Ovary (tissue), 9 donors: ENCODE results near the gene IFIT2. TPM values are rescaled to one million over a fixed set of nuclear protein-coding genes. Genes with fewer than 3 reads are reported as not detected.
A peak's percentile ranks its signal among the peaks of the same experiment; 100 is the strongest.

Experiments used
- DNase-seq, 5 donors: peaks; one replicate each; pipeline ENCODE4 v3.0.0-alpha.2; 2019 to 2020
- H3K27ac ChIP-seq, 2 donors: fragments of 200-600 bp; one replicate each; pipeline versions ENCODE4 v1.5.1 to v1.8.0; 2019 to 2022
- H3K27me3 ChIP-seq: fragments of 200-600 bp; one replicate; pipeline ENCODE4 v1.8.0; 2022
- H3K36me3 ChIP-seq: fragments of 200-600 bp; sonication (generic); one replicate; pipeline ENCODE4 v1.5.1; 2019
- H3K4me1 ChIP-seq: one replicate; pipeline ENCODE4 v1.8.1; 2013; ENCODE audit warnings: mild to moderate bottlenecking, moderate library complexity; ENCODE audit not compliant: insufficient read depth
- H3K4me3 ChIP-seq: fragments of 200-600 bp; sonication (generic); one replicate; pipeline ENCODE4 v1.5.1; 2017
- H3K9me3 ChIP-seq, 2 donors: fragments of 200-600 bp in 1 of 2; sonication (generic) in 1 of 2; one replicate each; pipeline versions ENCODE4 v1.5.1 to v1.8.1; 2013 to 2019; ENCODE audit warnings: mild to moderate bottlenecking in 1 of 2, moderate library complexity in 1 of 2
- EP300 ChIP-seq: sonication (generic); formaldehyde crosslinking; IDR thresholded peaks from one replicate; pipeline ENCODE4 v1.6.1; 2017; ENCODE audit warnings: antibody characterized with exemption
- POLR2A ChIP-seq: fragments of 450-650 bp; IDR thresholded peaks from one replicate; pipeline ENCODE4 v1.6.1; 2017; ENCODE audit warnings: antibody characterized with exemption, mild to moderate bottlenecking, moderate library complexity
- WGBS, 3 donors: extraction: QIAGEN DNeasy Blood & Tissue Kit in 1 of 3; methylation state at CpG; one replicate each; pipeline versions ENCODE4 v1.1.5 to v1.1.7; 2013 to 2017; 5-methylcytosine and 5-hydroxymethylcytosine counted together
- intact Hi-C, 4 donors: fragments of 100-400 bp; cut with DNase I; formaldehyde crosslinking; loops; one replicate each; pipeline versions ENCODE4 v1.11.0 to v1.15.1; 2022 to 2023
- polyA plus RNA-seq, 2 donors: library from polyadenylated mRNA; stranded (reverse); fragments of 200-250 nt in 1 of 2; fragments of 350-450 nt in 1 of 2; fragmentation: Illumina TruSeq in 1 of 2; extraction: RNeasy Lipid Tissue Mini Kit (QIAGEN cat#74804) in 1 of 2; gene quantifications; one replicate each; pipeline ENCODE4 v1.2.3, GENCODE V29; 2013 to 2014
- total RNA-seq, 7 donors: library from RNA; depleted of rRNA in 2 of 7; stranded (reverse); fragments of >200 nt in 2 of 7; fragmentation: NEBNext Ultra II Directional in 3 of 7; extraction: Animal tissue kit (Norgen Biotek cat#: 25700) in 3 of 7; gene quantifications; one replicate each; pipeline versions ENCODE4 v1.1.0 to v1.2.4, GENCODE V29; 2016 to 2023
- TF ChIP-seq, protein P1 (sequence below), 3 donors: fragments of 450-650 bp in 2 of 3; fragments of 200-600 bp in 1 of 3; IDR thresholded peaks; one replicate each; pipeline versions ENCODE4 v1.5.1 to v1.8.0; 2016 to 2022; ENCODE audit warnings: antibody characterized with exemption in 3 of 3, mild to moderate bottlenecking in 1 of 3
- donor health status: DM: no; HTN: no; CAD: no; lungs with moderate emphysema.
- donor health status: DM: no; HTN: no; CAD: no.
- donor health status: Bipolar disorder and iron deficiency.
- donor health status: DM: yes; HTN: yes; CAD: no.
- donor health status: DM: no; HTN: no; CAD: no.
- donor health status: DM: yes; HTN: yes; CAD: no.

IFIT2 gene
- total and polyA plus RNA-seq, 9 donors: 2.1 to 21.3 (median 6.2) TPM

GRCh38 chr10:89275383-89275782, 26.5 kb upstream of the IFIT2 start:
- peaks cover 3% of the 10 kb centered on the region for H3K4me1 ChIP-seq
- intact Hi-C loops: no loop called here
- TF ChIP-seq POLR2A (no peak), EP300 (no peak)
- TF ChIP-seq, protein P1, sequence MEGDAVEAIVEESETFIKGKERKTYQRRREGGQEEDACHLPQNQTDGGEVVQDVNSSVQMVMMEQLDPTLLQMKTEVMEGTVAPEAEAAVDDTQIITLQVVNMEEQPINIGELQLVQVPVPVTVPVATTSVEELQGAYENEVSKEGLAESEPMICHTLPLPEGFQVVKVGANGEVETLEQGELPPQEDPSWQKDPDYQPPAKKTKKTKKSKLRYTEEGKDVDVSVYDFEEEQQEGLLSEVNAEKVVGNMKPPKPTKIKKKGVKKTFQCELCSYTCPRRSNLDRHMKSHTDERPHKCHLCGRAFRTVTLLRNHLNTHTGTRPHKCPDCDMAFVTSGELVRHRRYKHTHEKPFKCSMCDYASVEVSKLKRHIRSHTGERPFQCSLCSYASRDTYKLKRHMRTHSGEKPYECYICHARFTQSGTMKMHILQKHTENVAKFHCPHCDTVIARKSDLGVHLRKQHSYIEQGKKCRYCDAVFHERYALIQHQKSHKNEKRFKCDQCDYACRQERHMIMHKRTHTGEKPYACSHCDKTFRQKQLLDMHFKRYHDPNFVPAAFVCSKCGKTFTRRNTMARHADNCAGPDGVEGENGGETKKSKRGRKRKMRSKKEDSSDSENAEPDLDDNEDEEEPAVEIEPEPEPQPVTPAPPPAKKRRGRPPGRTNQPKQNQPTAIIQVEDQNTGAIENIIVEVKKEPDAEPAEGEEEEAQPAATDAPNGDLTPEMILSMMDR (IDR thresholded peaks at IDR 0.05): no peak
- no peak for DNase-seq
- H3K27ac ChIP-seq: no peak overlapping the region
- no peak overlapping the region for H3K4me3 ChIP-seq
- H3K9me3 ChIP-seq: no peaks in the 10 kb centered on the region
- 64 to 83% (median 80%) methylated on average over 6 of the region's 6 CpGs for WGBS, 3 donors
- no peaks in the 10 kb centered on the region for H3K27me3 ChIP-seq
- H3K36me3 ChIP-seq: no peaks in the 10 kb centered on the region

DNA sequence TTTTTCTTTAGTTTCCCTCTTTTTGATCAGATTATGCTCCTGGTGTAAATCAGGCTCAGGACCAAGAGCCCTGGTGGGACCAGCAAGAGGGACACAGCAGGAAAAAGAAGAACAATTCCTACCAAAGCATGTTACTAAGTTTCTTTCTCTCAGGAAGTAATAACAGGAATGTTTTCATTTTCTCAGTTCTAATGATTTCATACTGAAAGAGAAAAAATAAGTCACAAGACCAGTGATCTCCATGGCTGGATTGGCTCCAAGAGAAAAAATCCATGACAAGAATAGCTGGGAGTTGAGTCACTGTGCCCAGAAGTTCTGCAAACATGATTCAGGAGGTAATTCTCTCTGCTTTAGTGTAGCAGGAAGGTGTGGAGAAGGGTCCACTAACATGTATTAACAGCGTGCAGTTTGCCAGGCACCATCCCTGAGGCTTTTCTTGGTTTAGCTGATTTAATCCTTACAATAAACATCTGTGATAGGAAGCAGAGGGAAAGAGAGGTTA, 23.8 kb upstream of the IFIT2 start:
- TF ChIP-seq POLR2A: no peak
- TF ChIP-seq, protein P1 (IDR thresholded peaks at IDR 0.05): no peak

GRCh38 chr10:89278900-89279392, 22.9 kb upstream of the IFIT2 start:
- no peak overlapping the region for H3K27ac ChIP-seq

More for the DNA sequence above, 23.8 kb upstream of the IFIT2 start:
- Histone ChIP-seq H3K9me3 (no peaks in the 10 kb centered on the region), H3K27ac (peak overlapping the region; percentile 59 to 85), H3K27me3 (no peaks in the 10 kb centered on the region), H3K4me3 (no peak overlapping the region), H3K36me3 (no peaks in the 10 kb centered on the region), H3K4me1 (peaks cover 5% of the 10 kb centered on the region)
- WGBS, 3 donors: 0 to 3% (median 3%) methylated on average over 1 of the region's 1 CpG
- DNase-seq: peak in 2 of 5 donors; percentile 63 to 77
- intact Hi-C loops: no loop called here

GRCh38 chr10:89279421-89279869, 22.4 kb upstream of the IFIT2 start:
- intact Hi-C loops: no loop called here
- no peak for DNase-seq
- Histone ChIP-seq H3K9me3 (no peaks in the 10 kb centered on the region), H3K27me3 (no peaks in the 10 kb centered on the region), H3K36me3 (no peaks in the 10 kb centered on the region), H3K4me1 (peaks cover 9% of the 10 kb centered on the region), H3K27ac (no peak overlapping the region), H3K4me3 (no peak overlapping the region)
- TF ChIP-seq EP300: no peak
- no peak for TF ChIP-seq POLR2A
- WGBS, 3 donors: 53 to 58% (median 54%) methylated on average over 1 of the region's 1 CpG

More at GRCh38 chr10:89278900-89279392, 22.9 kb upstream of the IFIT2 start:
- H3K4me1 ChIP-seq: peaks cover 9% of the 10 kb centered on the region
- no peak for DNase-seq
- no peak overlapping the region for H3K4me3 ChIP-seq
- intact Hi-C loops: no loop called here
- H3K27me3 ChIP-seq: no peaks in the 10 kb centered on the region
- H3K36me3 ChIP-seq: no peaks in the 10 kb centered on the region
- no peaks in the 10 kb centered on the region for H3K9me3 ChIP-seq
- no peak for TF ChIP-seq POLR2A
- TF ChIP-seq EP300: no peak
- TF ChIP-seq, protein P1 (IDR thresholded peaks at IDR 0.05): no peak

DNA sequence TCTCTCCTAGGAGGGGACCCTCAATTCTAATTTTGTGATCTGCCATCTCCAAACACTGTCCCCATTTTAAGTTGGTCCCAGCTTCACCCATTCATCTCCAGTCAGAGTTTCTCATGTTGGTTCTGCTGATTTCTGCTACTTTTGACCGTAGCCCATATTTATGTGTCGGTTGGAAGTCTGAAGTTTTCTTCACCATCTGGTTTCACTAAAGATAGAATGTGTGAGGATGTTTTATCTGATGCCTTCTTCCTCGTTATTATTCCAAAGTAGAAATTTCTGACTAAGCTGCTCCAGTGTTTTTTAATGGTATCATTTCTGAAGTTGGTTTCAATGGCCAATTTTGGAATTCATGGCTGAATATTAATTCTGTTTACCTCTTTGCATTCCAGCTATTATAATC, 21.3 kb upstream of the IFIT2 start:
- no peak overlapping the region for H3K27ac ChIP-seq
- H3K9me3 ChIP-seq: no peaks in the 10 kb centered on the region
- peaks cover 9% of the 10 kb centered on the region for H3K4me1 ChIP-seq
- no peaks in the 10 kb centered on the region for H3K27me3 ChIP-seq
- intact Hi-C loops: no loop called here
- WGBS, 3 donors: 83 to 90% (median 88%) methylated on average over 3 of the region's 3 CpGs
- no peak overlapping the region for H3K4me3 ChIP-seq
- H3K36me3 ChIP-seq: no peaks in the 10 kb centered on the region
- DNase-seq: no peak
- TF ChIP-seq EP300: no peak
- TF ChIP-seq, protein P1 (IDR thresholded peaks at IDR 0.05): no peak
- TF ChIP-seq POLR2A: no peak
